Smooth muscle cell (in vitro differentiated cells): ENCODE measurements around the gene MAP4K4. TPM values are rescaled to one million over a fixed set of nuclear protein-coding genes. Genes with fewer than 3 reads are reported as not detected.

Experiments
- DNase-seq: peaks from one replicate; lab custom pipeline; 2025; ENCODE audit not compliant: unreplicated experiment; lab: John Stamatoyannopoulos, UW
- H2AFZ ChIP-seq: fragments of 200-600 bp; sonication (generic); 2 replicates; pipeline ENCODE4 v1.6.0; 2016; ENCODE audit warnings: antibody characterized with exemption, low read depth, mild to moderate bottlenecking
- H3F3A ChIP-seq: fragments of 200-600 bp; sonication (generic); 2 replicates; pipeline ENCODE4 v1.6.0; 2017; ENCODE audit warnings: antibody characterized with exemption, low read depth
- H3K27ac ChIP-seq: fragments of 200-600 bp; sonication (generic); 2 replicates; pipeline ENCODE4 v1.5.1; 2016; ENCODE audit warnings: low read depth, mild to moderate bottlenecking
- H3K27me3 ChIP-seq: fragments of 200-600 bp; sonication (generic); 2 replicates; pipeline ENCODE4 v1.6.1; 2016; ENCODE audit warnings: low read depth, mild to moderate bottlenecking
- H3K36me3 ChIP-seq: fragments of 200-600 bp; sonication (generic); 2 replicates; pipeline ENCODE4 v1.5.1; 2016; ENCODE audit warnings: low read depth
- H3K4me1 ChIP-seq: fragments of 200-600 bp; sonication (generic); 2 replicates; pipeline ENCODE4 v1.5.1; 2016; ENCODE audit warnings: low read depth
- H3K4me2 ChIP-seq: fragments of 200-600 bp; sonication (generic); 2 replicates; pipeline ENCODE4 v1.6.0; 2016; ENCODE audit warnings: mild to moderate bottlenecking
- H3K4me3 ChIP-seq: fragments of 200-600 bp; sonication (generic); 2 replicates; pipeline ENCODE4 v1.5.1; 2016; ENCODE audit warnings: mild to moderate bottlenecking
- H3K79me2 ChIP-seq: fragments of 200-600 bp; sonication (generic); 2 replicates; pipeline ENCODE4 v1.6.0; 2016; ENCODE audit warnings: low read depth, mild to moderate bottlenecking
- H3K9ac ChIP-seq: fragments of 200-600 bp; sonication (generic); 2 replicates; pipeline ENCODE4 v1.6.0; 2016; ENCODE audit warnings: low read depth
- H3K9me3 ChIP-seq: fragments of 200-600 bp; sonication (generic); replicated peaks from 2 replicates; pipeline ENCODE4 v1.5.1; 2016; ENCODE audit warnings: low read depth
- H4K20me1 ChIP-seq: fragments of 200-600 bp; sonication (generic); 2 replicates; pipeline ENCODE4 v1.6.0; 2016; ENCODE audit warnings: low read depth
- CTCF ChIP-seq: fragments of 200-600 bp; sonication (generic); IDR thresholded peaks from 2 replicates; pipeline ENCODE4 v1.5.1; 2017; ENCODE audit warnings: borderline replicate concordance, mild to moderate bottlenecking, antibody characterized with exemption; ENCODE audit not compliant: insufficient read depth, poor library complexity, severe bottlenecking
- WGBS: methylation state at CpG from one replicate; pipeline ENCODE4 v1.1.7; 2016; ENCODE audit warnings: low lambda C conversion rate; 5-methylcytosine and 5-hydroxymethylcytosine counted together
- polyA plus RNA-seq: library from polyadenylated mRNA; unstranded; fragments of >200 nt; fragmentation: Nextera tagmentation; extraction: Ambion mirVana; gene quantifications from 2 replicates; pipeline ENCODE4 v1.2.1, GENCODE V29; 2016
- total RNA-seq: library from RNA; depleted of rRNA; stranded (reverse); fragments of >200 nt; gene quantifications from 2 replicates; pipeline ENCODE4 v1.2.3, GENCODE V29; 2014

Gene MAP4K4
- total and polyA plus RNA-seq, 2 experiments from 2014 or later, result 68.9 to 107 TPM

GRCh38 chr2:101902169-101902568 is 204.7 kb downstream of the MAP4K4 start:
- Histone ChIP-seq H3K27ac (no peak overlapping the region), H3K4me1 (no peaks in the 10 kb centered on the region), H3K27me3 (no peaks in the 10 kb centered on the region), H3K36me3 (no peaks in the 10 kb centered on the region), H3K4me3 (no peak overlapping the region), H3K4me2 (no peak overlapping the region), H3K79me2 (no peaks in the 10 kb centered on the region), H4K20me1 (no peaks in the 10 kb centered on the region), H3K9me3 (no peaks in the 10 kb centered on the region), H3F3A (peaks cover 7% of the 10 kb centered on the region), H3K9ac (no peak overlapping the region), H2AFZ (no peak overlapping the region)
- TF ChIP-seq CTCF, result no peak
- 96% methylated on average over 2 of the region's 2 CpGs for WGBS
- no peak for DNase-seq

GRCh38 chr2:101904916-101905315 is 207.4 kb downstream of the MAP4K4 start:
- 100% methylated on average over 1 of the region's 1 CpG for WGBS
- TF ChIP-seq CTCF, result no peak

DNA sequence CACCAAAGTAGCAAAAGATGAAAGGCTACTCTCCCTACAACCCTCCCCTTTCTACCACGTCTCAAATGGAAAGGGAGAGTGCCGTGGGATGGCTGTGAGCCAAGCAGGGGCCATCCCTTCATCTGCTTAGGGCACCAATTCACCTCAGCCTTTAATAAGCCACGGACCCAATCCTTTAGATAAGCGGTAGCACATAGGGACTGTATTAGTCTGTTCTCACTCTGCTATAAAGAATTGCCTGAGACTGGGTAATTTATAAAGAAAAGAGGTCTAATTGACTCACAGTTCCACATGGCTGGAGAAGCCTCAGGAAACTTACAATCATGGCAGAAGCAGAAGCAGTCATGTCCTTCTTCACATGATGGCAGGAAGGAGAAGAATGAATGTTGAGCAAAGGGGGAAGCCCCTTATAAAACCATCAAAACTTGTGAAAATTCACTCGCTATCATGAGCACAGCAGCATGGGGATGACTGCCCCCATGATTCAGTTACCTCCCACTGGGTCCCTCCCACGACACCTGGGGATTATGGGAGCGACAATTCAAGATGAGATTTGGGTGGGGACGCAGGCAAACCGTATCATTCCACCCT is 208.3 kb downstream of the MAP4K4 start:
- Histone ChIP-seq H4K20me1 (no peaks in the 10 kb centered on the region), H2AFZ (no peak overlapping the region), H3K36me3 (no peaks in the 10 kb centered on the region), H3K9me3 (peaks cover 5% of the 10 kb centered on the region), H3K4me1 (no peaks in the 10 kb centered on the region), H3K27me3 (no peaks in the 10 kb centered on the region), H3F3A (no peaks in the 10 kb centered on the region), H3K27ac (no peak overlapping the region), H3K9ac (no peak overlapping the region), H3K79me2 (no peaks in the 10 kb centered on the region), H3K4me3 (no peak overlapping the region), H3K4me2 (no peak overlapping the region)
- DNase-seq, result no peak
- no peak for TF ChIP-seq CTCF
- WGBS, result 94% methylated on average over 9 of the region's 9 CpGs

More at GRCh38 chr2:101904916-101905315, 207.4 kb downstream of the MAP4K4 start:
- no peak overlapping the region for H2AFZ ChIP-seq
- H3K4me2 ChIP-seq, result no peak overlapping the region
- H3K4me1 ChIP-seq, result no peaks in the 10 kb centered on the region
- no peaks in the 10 kb centered on the region for H3K36me3 ChIP-seq
- no peak for DNase-seq
- no peak overlapping the region for H3K9ac ChIP-seq
- no peaks in the 10 kb centered on the region for H3K27me3 ChIP-seq
- H3F3A ChIP-seq, result peaks cover 3% of the 10 kb centered on the region
- no peaks in the 10 kb centered on the region for H4K20me1 ChIP-seq
- peaks cover 5% of the 10 kb centered on the region for H3K9me3 ChIP-seq
- no peak overlapping the region for H3K4me3 ChIP-seq
- H3K27ac ChIP-seq, result no peak overlapping the region
- no peaks in the 10 kb centered on the region for H3K79me2 ChIP-seq

GRCh38 chr2:101909760-101910159 is 212.3 kb downstream of the MAP4K4 start:
- H2AFZ ChIP-seq, result no peak overlapping the region
- no peaks in the 10 kb centered on the region for H3F3A ChIP-seq
- H3K79me2 ChIP-seq, result no peaks in the 10 kb centered on the region
- DNase-seq, result no peak
- no peaks in the 10 kb centered on the region for H3K4me1 ChIP-seq
- 87% methylated on average over 1 of the region's 1 CpG for WGBS
- H3K9me3 ChIP-seq, result peaks cover 5% of the 10 kb centered on the region
- no peak overlapping the region for H3K4me2 ChIP-seq
- H4K20me1 ChIP-seq, result no peaks in the 10 kb centered on the region
- no peaks in the 10 kb centered on the region for H3K27me3 ChIP-seq
- no peak for TF ChIP-seq CTCF
- no peak overlapping the region for H3K4me3 ChIP-seq
- no peaks in the 10 kb centered on the region for H3K36me3 ChIP-seq
- no peak overlapping the region for H3K9ac ChIP-seq
- H3K27ac ChIP-seq, result no peak overlapping the region
